Endothelial cell of umbilical vein (primary cell): ENCODE results near the gene OR10J1. TPM values are rescaled to one million over a fixed set of nuclear protein-coding genes. Genes with fewer than 3 reads are reported as not detected.

ENCODE experiments used
- BruUV-seq: library from RNA; stranded (reverse); fragments of 400-500 nt; replicated peaks from 2 replicates; lab custom pipeline; 2021; lab: Mats Ljungman, UMichigan
- CTCF ChIA-PET: fragments of 300-600, 350-600 bp; sonication (Branson Sonifier 250); formaldehyde crosslinking; loops from one replicate; lab custom pipeline; 2021; ENCODE audit warnings: antibody characterized with exemption, inconsistent platforms; lab: Charles Lee
- POLR2A ChIA-PET: fragments of 300-600, 350-600 bp; sonication (Branson Sonifier 250); formaldehyde crosslinking; loops from one replicate; lab custom pipeline; 2021; ENCODE audit warnings: antibody characterized with exemption, inconsistent platforms; lab: Charles Lee
- DNase-seq: peaks from one replicate; pipeline ENCODE4 v3.0.0-alpha.2; 2011; ENCODE audit warnings: low read depth, low spot score
- FAIRE-seq: peaks from 2 replicates; lab custom pipeline; 2011; peaks lifted over from hg19 to GRCh38; lab: Jason Lieb, UNC
- H2AFZ ChIP-seq: 2 replicates; pipeline ENCODE4 v1.6.0; 2012; ENCODE audit warnings: low read depth, low read length, control low read depth, inconsistent platforms
- H3K27ac ChIP-seq: 2 replicates; pipeline ENCODE4 v1.5.1; 2011; ENCODE audit warnings: low read depth, mild to moderate bottlenecking, control low read depth, low read length, moderate library complexity; ENCODE audit not compliant: insufficient read depth
- H3K27me3 ChIP-seq, 2 experiments: 2 replicates each; pipeline versions ENCODE4 v1.6.0 to v1.6.1; 2011; ENCODE audit warnings: low read length in 2 of 2, mixed read lengths in 1 of 2; ENCODE audit not compliant: control insufficient read depth in 2 of 2, insufficient read depth in 2 of 2
- H3K36me3 ChIP-seq, 2 experiments: 2 replicates in 1 of 2; 3 replicates in 1 of 2; pipeline ENCODE4 v1.5.1; 2011; ENCODE audit warnings: low read length in 2 of 2, mild to moderate bottlenecking in 1 of 2, moderate library complexity in 1 of 2; ENCODE audit not compliant: control insufficient read depth in 2 of 2, insufficient read depth in 2 of 2; ENCODE audit errors: extremely low read depth in 1 of 2
- H3K4me1 ChIP-seq: 3 replicates; pipeline ENCODE4 v1.5.1; 2011; ENCODE audit warnings: mild to moderate bottlenecking, low read length; ENCODE audit not compliant: control insufficient read depth, insufficient read depth; ENCODE audit errors: extremely low read depth
- H3K4me2 ChIP-seq: 2 replicates; pipeline ENCODE4 v1.6.1; 2011; ENCODE audit warnings: low read length, control low read depth, mixed read lengths; ENCODE audit not compliant: insufficient read depth
- H3K4me3 ChIP-seq, 3 experiments: fragments of 200-600 bp in 1 of 3; sonication (generic), shearing (Covaris generic) in 1 of 3; replicated peaks in 1 of 3; 2 replicates each; pipeline ENCODE4 v1.5.1; 2011 to 2016; ENCODE audit warnings: control low read depth in 3 of 3, low read length in 3 of 3, mild to moderate bottlenecking in 2 of 3, inconsistent platforms in 1 of 3, low read depth in 1 of 3, moderate library complexity in 1 of 3; ENCODE audit not compliant: insufficient read depth in 1 of 3
- H3K79me2 ChIP-seq: 2 replicates; pipeline ENCODE4 v1.6.0; 2012; ENCODE audit warnings: low read length, inconsistent platforms; ENCODE audit not compliant: control insufficient read depth, insufficient read depth
- H3K9ac ChIP-seq: replicated peaks from 2 replicates; pipeline ENCODE3; 2011; ENCODE audit warnings: low read length, control low read depth; ENCODE audit not compliant: insufficient read depth; ENCODE audit errors: extremely low read depth
- H3K9me1 ChIP-seq: replicated peaks from 3 replicates; pipeline ENCODE4 v1.6.0; 2011; ENCODE audit warnings: mild to moderate bottlenecking, low read length; ENCODE audit not compliant: control insufficient read depth, insufficient read depth; ENCODE audit errors: extremely low read depth
- H3K9me3 ChIP-seq: replicated peaks from 2 replicates; pipeline ENCODE4 v1.5.1; 2012; ENCODE audit warnings: low read length, inconsistent platforms; ENCODE audit not compliant: control insufficient read depth, insufficient read depth
- H4K20me1 ChIP-seq: replicated peaks from 2 replicates; pipeline ENCODE3; 2011; ENCODE audit warnings: mild to moderate bottlenecking, low read length; ENCODE audit not compliant: control insufficient read depth, insufficient read depth; ENCODE audit errors: extremely low read depth
- CTCF ChIP-seq, 2 donors: IDR thresholded peaks; 1 replicate in 1 of 2; 2 replicates in 1 of 2; pipeline ENCODE4 v1.5.1; 2011; ENCODE audit warnings: low read length in 2 of 2, mild to moderate bottlenecking in 2 of 2, moderate library complexity in 2 of 2, control low read depth in 1 of 2, inconsistent platforms in 1 of 2, low read depth in 1 of 2; ENCODE audit not compliant: insufficient read depth in 1 of 2; ENCODE audit errors: extremely low read depth in 1 of 2
- EZH2 ChIP-seq: IDR thresholded peaks from 2 replicates; pipeline ENCODE4 v1.6.1; 2012; ENCODE audit warnings: borderline replicate concordance, low read depth, mild to moderate bottlenecking, moderate library complexity, low read length, inconsistent platforms; ENCODE audit not compliant: severe bottlenecking
- FOS ChIP-seq: IDR thresholded peaks from 2 replicates; pipeline ENCODE4 v1.6.1; 2011; ENCODE audit warnings: mild to moderate bottlenecking, low read length, moderate library complexity, borderline replicate concordance; ENCODE audit not compliant: insufficient read depth
- GATA2 ChIP-seq: IDR thresholded peaks from 2 replicates; pipeline ENCODE4 v1.7.0; 2011; ENCODE audit warnings: low read depth, mild to moderate bottlenecking, moderate library complexity, mixed read lengths, low read length; ENCODE audit not compliant: insufficient read length, insufficient read depth
- JUN ChIP-seq: IDR thresholded peaks from 2 replicates; pipeline ENCODE4 v1.6.1; 2011; ENCODE audit warnings: borderline replicate concordance, low read depth; ENCODE audit not compliant: insufficient read length, insufficient read depth
- MYC ChIP-seq: IDR thresholded peaks from one replicate; pipeline ENCODE4 v1.6.1; 2011; ENCODE audit warnings: mild to moderate bottlenecking, low read depth, low read length
- POLR2A ChIP-seq: IDR thresholded peaks from 2 replicates; pipeline ENCODE4 v1.6.1; 2012; ENCODE audit warnings: low read depth, mild to moderate bottlenecking, control low read depth, low read length
- POLR2AphosphoS5 ChIP-seq: IDR thresholded peaks from 2 replicates; pipeline ENCODE4 v1.6.1; 2012; ENCODE audit warnings: low read depth, mild to moderate bottlenecking, control low read depth, low read length, moderate library complexity; ENCODE audit not compliant: insufficient read depth
- dilution Hi-C: fragments of 300-500 bp; cut with MboI; formaldehyde crosslinking; loops from one replicate; pipeline ENCODE4 v1.15.0; 2019; ENCODE audit warnings: low sequenced_read_pairs; ENCODE audit not compliant: extremely low pct_ligation_motif_present
- intact Hi-C: fragments of 100-400 bp; cut with micrococcal nuclease; formaldehyde crosslinking; loops from one replicate; pipeline ENCODE4 v1.10.0; 2022
- polyA plus RNA-seq, 4 experiments: library from polyadenylated mRNA; depleted of rRNA in 3 of 4; stranded (reverse) in 3 of 4; unstranded in 1 of 4; fragments of >200 nt; gene quantifications; 2 replicates each; pipeline versions ENCODE4 v1.2.1 to v1.2.3, GENCODE V29; 2011 to 2012; ENCODE audit warnings: missing spikeins in 1 of 4
- total RNA-seq: library from RNA; stranded (reverse); gene quantifications from 2 replicates; pipeline ENCODE4 v1.2.3, GENCODE V29; 2021
- TF ChIP-seq, protein P1 (sequence below): IDR thresholded peaks from 2 replicates; pipeline ENCODE4 v1.6.1; 2011; ENCODE audit not compliant: insufficient read depth, insufficient read length

OR10J1 gene
- total and polyA plus RNA-seq, 2 donors (not counting 3 experiments of a cell fraction or from before 2014, with no cell fraction given): not detected

GRCh38 chr1:159431904-159432303 is 7.6 kb upstream of the OR10J1 start, which contains the start of gene OR10J4:
OR10J4 (plus strand) TSS chr1:159432204.
- H3K4me2 ChIP-seq: no peak within 1 kb of the TSS
- H3K4me1 ChIP-seq: no peaks in the 10 kb centered on the region
- H3K9ac ChIP-seq: no peak within 1 kb of the TSS
- no peaks in the 10 kb centered on the region for H3K36me3 ChIP-seq
- BruUV-seq: no TSS peak
- no peaks in the 10 kb centered on the region for H3K9me1 ChIP-seq
- CTCF ChIA-PET: no interaction called here
- H3K79me2 ChIP-seq: no peaks in the 10 kb centered on the region
- TF ChIP-seq JUN (no peak), CTCF (IDR thresholded peaks at IDR 0.05; ENCODE audit: extremely low read depth in 1 of 2, insufficient read depth in 1 of 2, low read depth in 1 of 2, low read length in 2 of 2) (no peak), POLR2AphosphoS5 (no peak), EZH2 (no peak), MYC (no peak), FOS (no peak), GATA2 (no peak), POLR2A (no peak)
- TF ChIP-seq, protein P1, sequence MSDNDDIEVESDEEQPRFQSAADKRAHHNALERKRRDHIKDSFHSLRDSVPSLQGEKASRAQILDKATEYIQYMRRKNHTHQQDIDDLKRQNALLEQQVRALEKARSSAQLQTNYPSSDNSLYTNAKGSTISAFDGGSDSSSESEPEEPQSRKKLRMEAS: no peak
- no peaks in the 10 kb centered on the region for H4K20me1 ChIP-seq
- dilution Hi-C loops (no loop called here), intact Hi-C loops (no loop called here)
- H3K9me3 ChIP-seq: no peaks in the 10 kb centered on the region
- FAIRE-seq: no peak
- POLR2A ChIA-PET: no interaction called here
- no peak within 1 kb of the TSS for H3K4me3 ChIP-seq
- no peaks in the 10 kb centered on the region for H3K27me3 ChIP-seq
- no peak for DNase-seq
- H2AFZ ChIP-seq: no peak within 1 kb of the TSS
- no peak within 1 kb of the TSS for H3K27ac ChIP-seq
